ENCODE data around the gene NOS1.

The NOS1 gene

DNA sequence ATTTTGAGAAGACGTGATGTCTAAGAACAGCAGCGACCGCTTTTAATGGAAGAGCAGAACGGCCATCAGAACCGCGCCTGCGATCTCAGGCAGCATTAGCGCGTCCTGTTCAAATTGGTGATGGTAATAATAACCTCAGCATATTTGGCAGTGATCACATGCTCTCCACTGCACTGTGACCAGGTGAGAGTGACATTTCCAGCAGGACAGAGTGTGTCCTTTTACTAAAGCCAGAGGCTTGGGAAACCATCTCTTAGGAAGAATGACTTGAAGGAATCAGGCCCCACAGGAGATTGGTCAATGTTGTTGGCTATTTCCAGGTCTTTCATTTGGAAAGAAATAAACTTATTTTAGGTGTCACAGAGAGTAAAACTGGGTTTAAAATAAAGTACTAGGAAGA is 119.7 kb downstream of the NOS1 start:
- in situ Hi-C loops (cut with HindIII; ENCODE audit: low sequenced_read_pairs) = no loop called here
- TF ChIP-seq, protein P1, sequence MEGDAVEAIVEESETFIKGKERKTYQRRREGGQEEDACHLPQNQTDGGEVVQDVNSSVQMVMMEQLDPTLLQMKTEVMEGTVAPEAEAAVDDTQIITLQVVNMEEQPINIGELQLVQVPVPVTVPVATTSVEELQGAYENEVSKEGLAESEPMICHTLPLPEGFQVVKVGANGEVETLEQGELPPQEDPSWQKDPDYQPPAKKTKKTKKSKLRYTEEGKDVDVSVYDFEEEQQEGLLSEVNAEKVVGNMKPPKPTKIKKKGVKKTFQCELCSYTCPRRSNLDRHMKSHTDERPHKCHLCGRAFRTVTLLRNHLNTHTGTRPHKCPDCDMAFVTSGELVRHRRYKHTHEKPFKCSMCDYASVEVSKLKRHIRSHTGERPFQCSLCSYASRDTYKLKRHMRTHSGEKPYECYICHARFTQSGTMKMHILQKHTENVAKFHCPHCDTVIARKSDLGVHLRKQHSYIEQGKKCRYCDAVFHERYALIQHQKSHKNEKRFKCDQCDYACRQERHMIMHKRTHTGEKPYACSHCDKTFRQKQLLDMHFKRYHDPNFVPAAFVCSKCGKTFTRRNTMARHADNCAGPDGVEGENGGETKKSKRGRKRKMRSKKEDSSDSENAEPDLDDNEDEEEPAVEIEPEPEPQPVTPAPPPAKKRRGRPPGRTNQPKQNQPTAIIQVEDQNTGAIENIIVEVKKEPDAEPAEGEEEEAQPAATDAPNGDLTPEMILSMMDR (IDR thresholded peaks at IDR 0.05; ENCODE audit: low read depth, low read length) = no peak
- no peak for DNase-seq (ENCODE audit: low read depth, low spot score)
- H3K4me3 ChIP-seq (ENCODE audit: low read depth, low read length) = no peak overlapping the region

DNA sequence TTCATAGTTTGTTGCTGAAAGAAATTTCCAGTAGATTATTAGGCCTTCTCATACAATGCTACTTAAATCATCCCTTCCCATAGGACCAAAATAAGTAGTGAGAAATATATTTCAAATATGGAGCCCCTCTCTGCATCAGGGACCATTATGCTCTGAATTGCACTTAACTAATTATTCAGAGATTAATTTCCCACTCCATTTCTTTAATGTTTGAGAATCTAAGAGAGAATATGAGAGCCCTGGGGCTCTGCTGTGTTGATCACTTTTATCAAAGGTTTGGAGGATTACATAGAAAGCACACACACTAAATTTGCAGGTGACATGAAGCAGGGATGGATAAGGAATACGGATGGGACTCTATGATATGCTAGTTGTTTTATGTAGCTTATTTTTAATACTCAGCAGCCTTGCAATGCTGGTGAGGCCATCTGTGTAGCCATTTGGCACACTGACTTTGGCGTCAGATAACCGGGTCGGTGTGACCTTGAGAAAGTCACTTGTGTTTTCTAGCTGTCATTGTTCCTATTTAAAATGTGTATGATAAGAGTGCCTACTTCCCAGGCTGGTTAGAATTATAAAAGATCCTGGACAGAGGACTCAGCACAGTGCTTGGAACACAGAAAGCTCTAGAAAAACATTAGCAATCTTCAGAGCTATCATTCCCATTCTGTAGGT is 121.2 kb downstream of the NOS1 start:
- no peak overlapping the region for H3K4me3 ChIP-seq (ENCODE audit: low read depth, low read length)
- TF ChIP-seq, protein P1 (IDR thresholded peaks at IDR 0.05; ENCODE audit: low read depth, low read length) = no peak
- no peak for DNase-seq (ENCODE audit: low read depth, low spot score)
- in situ Hi-C loops (cut with HindIII; ENCODE audit: low sequenced_read_pairs) = no loop called here

DNA sequence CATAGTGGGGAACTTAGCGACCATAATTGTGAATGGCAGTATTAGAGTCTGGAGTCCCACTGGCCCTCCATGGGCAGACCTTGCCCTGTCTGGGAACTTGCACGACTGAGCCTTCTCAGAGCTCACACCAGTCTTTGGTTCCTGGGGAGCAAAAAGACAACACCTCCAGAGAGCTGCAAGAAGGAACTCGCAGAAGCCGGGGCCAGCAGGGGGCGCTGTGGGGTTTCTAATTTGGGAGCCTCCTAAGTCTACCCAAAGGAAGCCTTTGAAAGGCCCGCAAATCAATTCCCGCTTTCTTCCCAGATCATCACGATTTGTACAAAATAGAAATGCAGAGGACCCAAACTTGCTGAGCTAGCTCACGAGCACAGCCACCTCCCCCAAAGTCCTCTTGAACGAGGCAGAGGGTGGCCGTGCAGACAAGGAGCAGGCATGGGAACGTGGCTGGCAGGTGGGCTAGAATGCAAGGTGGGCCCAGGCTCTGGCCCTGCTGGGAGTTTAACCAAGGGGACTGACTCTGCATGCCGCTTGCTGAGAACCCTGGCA is 124.9 kb downstream of the NOS1 start:
- no peak overlapping the region for H3K4me3 ChIP-seq (ENCODE audit: low read depth, low read length)
- DNase-seq (ENCODE audit: low read depth, low spot score) = peak; percentile 67
- TF ChIP-seq, protein P1 (IDR thresholded peaks at IDR 0.05; ENCODE audit: low read depth, low read length) = peak; percentile 82
- in situ Hi-C loops (cut with HindIII; ENCODE audit: low sequenced_read_pairs) = no loop called here

DNA sequence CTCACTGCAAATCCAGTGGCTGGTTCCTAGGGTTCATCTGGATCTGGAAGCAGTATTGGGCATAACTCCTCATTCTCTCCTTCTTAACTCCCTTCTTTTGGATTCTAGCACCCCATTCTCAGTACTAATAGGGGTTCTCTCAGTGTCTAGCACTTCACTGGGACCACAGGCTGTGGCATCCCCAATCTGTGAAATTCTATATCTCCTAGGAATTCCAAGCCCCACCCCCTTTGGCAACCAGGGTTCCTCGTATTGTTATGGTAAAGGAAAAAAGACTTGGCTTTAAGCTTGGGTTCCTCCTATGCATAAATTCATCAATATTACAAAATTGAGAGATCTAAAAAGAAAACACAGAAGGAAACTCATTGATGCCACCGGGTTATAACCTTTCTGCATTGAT is 126.2 kb downstream of the NOS1 start:
- in situ Hi-C loops (cut with HindIII; ENCODE audit: low sequenced_read_pairs) = no loop called here
- TF ChIP-seq, protein P1 (IDR thresholded peaks at IDR 0.05; ENCODE audit: low read depth, low read length) = no peak
- no peak overlapping the region for H3K4me3 ChIP-seq (ENCODE audit: low read depth, low read length)
- no peak for DNase-seq (ENCODE audit: low read depth, low spot score)

DNA sequence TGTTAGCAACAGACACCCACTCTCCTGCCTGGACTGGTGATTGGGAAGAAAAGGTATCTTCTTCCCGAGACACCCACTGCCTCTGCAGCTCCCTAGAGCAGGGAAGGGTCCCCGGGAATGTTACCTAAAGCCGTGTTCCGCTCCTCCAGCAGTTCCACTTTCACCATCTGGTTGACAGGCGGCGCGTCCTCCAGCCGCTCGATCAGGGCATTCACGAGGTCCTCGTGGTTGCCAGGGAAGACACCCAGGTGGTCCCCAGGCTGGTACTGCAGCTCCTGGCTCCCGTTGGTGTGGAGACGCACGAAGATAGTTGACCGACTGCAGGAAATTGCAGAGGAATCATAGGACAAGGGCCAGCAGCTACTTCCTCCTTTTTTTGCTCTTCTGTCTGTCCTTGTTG is 127.0 kb downstream of the NOS1 start:
- in situ Hi-C loops (cut with HindIII; ENCODE audit: low sequenced_read_pairs) = no loop called here
- no peak overlapping the region for H3K4me3 ChIP-seq (ENCODE audit: low read depth, low read length)
- TF ChIP-seq, protein P1 (IDR thresholded peaks at IDR 0.05; ENCODE audit: low read depth, low read length) = no peak
- DNase-seq (ENCODE audit: low read depth, low spot score) = no peak

DNA sequence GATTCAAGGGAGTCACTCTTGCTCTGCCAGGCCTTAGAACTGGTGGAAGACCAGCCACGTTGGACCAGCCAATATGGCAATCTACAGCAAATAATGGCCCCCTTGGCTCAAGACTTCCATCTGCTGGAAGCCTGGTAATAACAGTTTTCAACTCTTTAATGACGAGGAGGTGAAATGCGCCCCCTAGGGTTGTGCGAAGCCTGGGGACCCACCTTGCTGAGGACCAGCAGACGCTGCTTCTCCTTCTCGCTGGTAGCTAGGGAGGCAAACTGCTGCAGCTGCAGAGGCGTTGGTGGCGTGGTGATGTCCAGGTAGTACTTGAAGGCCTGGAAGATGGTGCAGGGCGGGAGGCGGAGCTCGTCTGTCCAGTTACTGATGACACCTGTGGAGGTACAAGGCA is 129.7 kb downstream of the NOS1 start:
- H3K4me3 ChIP-seq (ENCODE audit: low read depth, low read length) = no peak overlapping the region
- TF ChIP-seq, protein P1 (IDR thresholded peaks at IDR 0.05; ENCODE audit: low read depth, low read length) = no peak
- DNase-seq (ENCODE audit: low read depth, low spot score) = no peak
- in situ Hi-C loops (cut with HindIII; ENCODE audit: low sequenced_read_pairs) = no loop called here
